ENCODE data around the gene ATP11A. TPM values are rescaled to one million over a fixed set of nuclear protein-coding genes. Genes with fewer than 3 reads are reported as not detected.

ATP11A gene
- total RNA-seq, 3 donors from 2014 or later = 22.1 to 27.2 (median 26.8) TPM

- intact Hi-C loops (cut with DNase I; ENCODE audit: low total_unique reads) = no loop called here
- H3K36me3 ChIP-seq = no peaks in the 10 kb centered on the region
- DNase-seq (ENCODE audit: low spot score in 2 of 2) = no peak
- H3K4me1 ChIP-seq = peaks cover 0 to 12% of the 10 kb centered on the region in 2 donors
- H3K4me3 ChIP-seq = peak overlapping the region; percentile 85 to 98 (median 96)
- H3K27ac ChIP-seq = peak overlapping the region; percentile 93 to 96
- H3K27me3 ChIP-seq = no peaks in the 10 kb centered on the region
- TF ChIP-seq POLR2AphosphoS5 (IDR thresholded peaks at IDR 0.05) = no peak
- TF ChIP-seq, protein P1, sequence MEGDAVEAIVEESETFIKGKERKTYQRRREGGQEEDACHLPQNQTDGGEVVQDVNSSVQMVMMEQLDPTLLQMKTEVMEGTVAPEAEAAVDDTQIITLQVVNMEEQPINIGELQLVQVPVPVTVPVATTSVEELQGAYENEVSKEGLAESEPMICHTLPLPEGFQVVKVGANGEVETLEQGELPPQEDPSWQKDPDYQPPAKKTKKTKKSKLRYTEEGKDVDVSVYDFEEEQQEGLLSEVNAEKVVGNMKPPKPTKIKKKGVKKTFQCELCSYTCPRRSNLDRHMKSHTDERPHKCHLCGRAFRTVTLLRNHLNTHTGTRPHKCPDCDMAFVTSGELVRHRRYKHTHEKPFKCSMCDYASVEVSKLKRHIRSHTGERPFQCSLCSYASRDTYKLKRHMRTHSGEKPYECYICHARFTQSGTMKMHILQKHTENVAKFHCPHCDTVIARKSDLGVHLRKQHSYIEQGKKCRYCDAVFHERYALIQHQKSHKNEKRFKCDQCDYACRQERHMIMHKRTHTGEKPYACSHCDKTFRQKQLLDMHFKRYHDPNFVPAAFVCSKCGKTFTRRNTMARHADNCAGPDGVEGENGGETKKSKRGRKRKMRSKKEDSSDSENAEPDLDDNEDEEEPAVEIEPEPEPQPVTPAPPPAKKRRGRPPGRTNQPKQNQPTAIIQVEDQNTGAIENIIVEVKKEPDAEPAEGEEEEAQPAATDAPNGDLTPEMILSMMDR (IDR thresholded peaks at IDR 0.05) = no peak
- TF ChIP-seq POLR2A (IDR thresholded peaks at IDR 0.05) = no peak
- H3K9me3 ChIP-seq = no peaks in the 10 kb centered on the region
Measured at GRCh38 chr13:112690283-112690929, 568 bp downstream of the ATP11A start.

DNA sequence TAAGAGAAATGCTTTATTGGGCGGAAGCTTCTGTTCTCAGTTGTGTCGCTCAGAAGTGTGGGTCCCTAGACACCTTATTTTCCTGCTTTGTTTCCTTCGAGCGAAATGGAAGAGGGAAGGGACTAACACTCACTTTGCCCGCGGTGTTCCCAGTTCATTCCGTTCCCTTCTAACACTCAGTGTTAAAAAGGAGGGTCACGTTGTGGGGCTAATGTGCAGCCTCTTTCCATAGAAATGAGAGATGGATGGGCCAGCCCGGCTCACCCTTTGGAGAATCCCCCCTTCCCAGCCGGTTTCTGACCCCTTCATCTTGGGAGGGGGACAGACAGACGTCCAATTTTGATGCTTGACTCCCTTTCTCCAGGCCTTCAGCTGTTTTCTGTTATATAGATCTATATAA is 2.3 kb downstream of the ATP11A start:
- H3K27ac ChIP-seq = no peak overlapping the region
- DNase-seq (ENCODE audit: low spot score in 2 of 2) = no peak

DNA sequence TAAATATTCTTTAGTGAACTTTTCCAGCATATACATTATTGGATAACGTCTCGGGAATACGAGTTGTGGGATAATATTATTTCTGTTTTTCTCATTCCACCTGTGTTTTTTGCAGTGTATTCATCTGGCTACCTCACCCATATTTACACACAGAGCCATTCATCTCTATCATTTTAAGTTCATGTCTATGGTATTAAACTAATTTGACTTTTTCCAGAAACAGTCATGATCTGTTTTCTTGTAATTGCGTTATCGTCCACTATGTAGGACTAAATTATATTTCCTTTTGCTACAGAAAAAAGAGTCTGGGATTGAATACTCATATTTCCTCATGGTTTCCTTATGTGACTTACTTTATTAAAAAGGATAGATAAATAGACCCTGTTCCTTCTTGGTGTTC is 2.7 kb downstream of the ATP11A start:
- H3K27ac ChIP-seq = no peak overlapping the region
- H3K27me3 ChIP-seq = no peaks in the 10 kb centered on the region
- no peak for DNase-seq (ENCODE audit: low spot score in 2 of 2)
- no peak overlapping the region for H3K4me3 ChIP-seq
- no peak for TF ChIP-seq POLR2A (IDR thresholded peaks at IDR 0.05)
- no peak for TF ChIP-seq POLR2AphosphoS5 (IDR thresholded peaks at IDR 0.05)
- TF ChIP-seq, protein P1 (IDR thresholded peaks at IDR 0.05) = no peak
- H3K9me3 ChIP-seq = no peaks in the 10 kb centered on the region
- H3K4me1 ChIP-seq = peaks cover 0 to 12% of the 10 kb centered on the region in 2 donors
- intact Hi-C loops (cut with DNase I; ENCODE audit: low total_unique reads) = no loop called here
- no peaks in the 10 kb centered on the region for H3K36me3 ChIP-seq

More for the DNA sequence above, 2.3 kb downstream of the ATP11A start:
- intact Hi-C loops (cut with DNase I; ENCODE audit: low total_unique reads) = no loop called here
- peaks cover 0 to 12% of the 10 kb centered on the region in 2 donors for H3K4me1 ChIP-seq
- H3K4me3 ChIP-seq = peak overlapping the region; percentile 85 to 98 (median 96)
- no peaks in the 10 kb centered on the region for H3K36me3 ChIP-seq
- no peaks in the 10 kb centered on the region for H3K9me3 ChIP-seq
- TF ChIP-seq POLR2AphosphoS5 (IDR thresholded peaks at IDR 0.05) (no peak), POLR2A (IDR thresholded peaks at IDR 0.05) (no peak)
- TF ChIP-seq, protein P1 (IDR thresholded peaks at IDR 0.05) = no peak
- H3K27me3 ChIP-seq = no peaks in the 10 kb centered on the region

GRCh38 chr13:112693831-112694497 is 4.1 kb downstream of the ATP11A start:
- no peaks in the 10 kb centered on the region for H3K36me3 ChIP-seq
- TF ChIP-seq, protein P1 (IDR thresholded peaks at IDR 0.05) = no peak
- TF ChIP-seq POLR2A (IDR thresholded peaks at IDR 0.05) = no peak
- TF ChIP-seq POLR2AphosphoS5 (IDR thresholded peaks at IDR 0.05) = no peak
- H3K4me1 ChIP-seq = peaks cover 0 to 12% of the 10 kb centered on the region in 2 donors
- no peak overlapping the region for H3K4me3 ChIP-seq
- H3K27ac ChIP-seq = no peak overlapping the region
- no peaks in the 10 kb centered on the region for H3K9me3 ChIP-seq
- intact Hi-C loops (cut with DNase I; ENCODE audit: low total_unique reads) = no loop called here
- no peaks in the 10 kb centered on the region for H3K27me3 ChIP-seq
- peak in 1 of 2 donors; percentile 24 for DNase-seq (ENCODE audit: low spot score in 2 of 2)

- Histone ChIP-seq H3K27ac (no peak overlapping the region), H3K27me3 (no peaks in the 10 kb centered on the region), H3K36me3 (no peaks in the 10 kb centered on the region), H3K9me3 (no peaks in the 10 kb centered on the region), H3K4me1 (peaks cover 0 to 12% of the 10 kb centered on the region in 2 donors), H3K4me3 (no peak overlapping the region)
- intact Hi-C loops (cut with DNase I; ENCODE audit: low total_unique reads) = no loop called here
- TF ChIP-seq POLR2A (IDR thresholded peaks at IDR 0.05) = no peak
- TF ChIP-seq, protein P1 (IDR thresholded peaks at IDR 0.05) = no peak
- no peak for TF ChIP-seq POLR2AphosphoS5 (IDR thresholded peaks at IDR 0.05)
- DNase-seq (ENCODE audit: low spot score in 2 of 2) = no peak
Measured at GRCh38 chr13:112695121-112695520, 5.3 kb downstream of the ATP11A start.
